Ammon's horn (tissue), 1 donor: ENCODE data around the gene SYT14.
"Not testable (repeated sequence)": the region's sequence is repeated elsewhere in the genome, so short reads cannot be mapped to it uniquely, and the experiment has no call there.

ENCODE experiments used
- DNase-seq: peaks from one replicate; pipeline ENCODE4 v3.0.0-alpha.2; 2016; ENCODE audit warnings: low spot score

SYT14 gene

GRCh38 chr1:209937996-209938959 is at the start of gene SYT14:
TSS of gene SYT14 (plus strand) at chr1:209938217. CDS start at chr1:209938265, 48 bp downstream.
- peak; percentile 68 for DNase-seq

- DNase-seq: not testable (repeated sequence)
Observed at GRCh38 chr1:209888291-209889076, 49.5 kb upstream of the SYT14 start.

- no peak for DNase-seq
Observed at GRCh38 chr1:209889077-209889418, 49.0 kb upstream of the SYT14 start.

GRCh38 chr1:209890641-209891330 is 47.2 kb upstream of the SYT14 start:
- DNase-seq: no peak

GRCh38 chr1:209893751-209894150 is 44.3 kb upstream of the SYT14 start:
- DNase-seq: no peak

- DNase-seq: no peak
Observed at GRCh38 chr1:209895709-209896108, 42.3 kb upstream of the SYT14 start.

GRCh38 chr1:209896346-209896745 is 41.7 kb upstream of the SYT14 start:
- no peak for DNase-seq

- DNase-seq: not testable (repeated sequence)
Observed at GRCh38 chr1:209898271-209898670, 39.7 kb upstream of the SYT14 start.

GRCh38 chr1:209898851-209899250 is 39.2 kb upstream of the SYT14 start:
- not testable (repeated sequence) for DNase-seq

- no peak for DNase-seq
Observed at GRCh38 chr1:209899948-209900347, 38.1 kb upstream of the SYT14 start.

GRCh38 chr1:209900734-209901133 is 37.3 kb upstream of the SYT14 start:
- DNase-seq: no peak

GRCh38 chr1:209901211-209901610 is 36.8 kb upstream of the SYT14 start:
- no peak for DNase-seq

GRCh38 chr1:209904774-209905173 is 33.2 kb upstream of the SYT14 start:
- DNase-seq: not testable (repeated sequence)

GRCh38 chr1:209911746-209912145 is 26.3 kb upstream of the SYT14 start:
- DNase-seq: no peak

GRCh38 chr1:209912306-209912705 is 25.7 kb upstream of the SYT14 start:
- DNase-seq: no peak

GRCh38 chr1:209919637-209920036 is 18.4 kb upstream of the SYT14 start:
- not testable (repeated sequence) for DNase-seq

GRCh38 chr1:209920844-209921243 is 17.2 kb upstream of the SYT14 start:
- DNase-seq: no peak

GRCh38 chr1:209924390-209924789 is 13.6 kb upstream of the SYT14 start:
- no peak for DNase-seq

- DNase-seq: peak; percentile 66
Observed at GRCh38 chr1:209926045-209926444, 12.0 kb upstream of the SYT14 start.

GRCh38 chr1:209927466-209927865 is 10.6 kb upstream of the SYT14 start:
- DNase-seq: no peak

GRCh38 chr1:209929751-209930150 is 8.3 kb upstream of the SYT14 start:
- DNase-seq: no peak

- DNase-seq: no peak
Observed at GRCh38 chr1:209931141-209931540, 6.9 kb upstream of the SYT14 start.
